Endothelial cell of umbilical vein (primary cell): ENCODE measurements around the gene MGAT5. TPM values are rescaled to one million over a fixed set of nuclear protein-coding genes. Genes with fewer than 3 reads are reported as not detected.

ENCODE experiments used
- BruUV-seq: library from RNA; stranded (reverse); fragments of 400-500 nt; replicated peaks from 2 replicates; lab custom pipeline; 2021; lab: Mats Ljungman, UMichigan
- CTCF ChIA-PET: fragments of 300-600, 350-600 bp; sonication (Branson Sonifier 250); formaldehyde crosslinking; loops from one replicate; lab custom pipeline; 2021; ENCODE audit warnings: antibody characterized with exemption, inconsistent platforms; lab: Charles Lee
- POLR2A ChIA-PET: fragments of 300-600, 350-600 bp; sonication (Branson Sonifier 250); formaldehyde crosslinking; loops from one replicate; lab custom pipeline; 2021; ENCODE audit warnings: antibody characterized with exemption, inconsistent platforms; lab: Charles Lee
- DNase-seq: peaks from one replicate; pipeline ENCODE4 v3.0.0-alpha.2; 2011; ENCODE audit warnings: low read depth, low spot score
- FAIRE-seq: peaks from 2 replicates; lab custom pipeline; 2011; peaks lifted over from hg19 to GRCh38; lab: Jason Lieb, UNC
- H2AFZ ChIP-seq: 2 replicates; pipeline ENCODE4 v1.6.0; 2012; ENCODE audit warnings: low read depth, low read length, control low read depth, inconsistent platforms
- H3K27ac ChIP-seq: 2 replicates; pipeline ENCODE4 v1.5.1; 2011; ENCODE audit warnings: low read depth, mild to moderate bottlenecking, control low read depth, low read length, moderate library complexity; ENCODE audit not compliant: insufficient read depth
- H3K27me3 ChIP-seq, 2 experiments: 2 replicates each; pipeline versions ENCODE4 v1.6.0 to v1.6.1; 2011; ENCODE audit warnings: low read length in 2 of 2, mixed read lengths in 1 of 2; ENCODE audit not compliant: control insufficient read depth in 2 of 2, insufficient read depth in 2 of 2
- H3K36me3 ChIP-seq, 2 experiments: 2 replicates in 1 of 2; 3 replicates in 1 of 2; pipeline ENCODE4 v1.5.1; 2011; ENCODE audit warnings: low read length in 2 of 2, mild to moderate bottlenecking in 1 of 2, moderate library complexity in 1 of 2; ENCODE audit not compliant: control insufficient read depth in 2 of 2, insufficient read depth in 2 of 2; ENCODE audit errors: extremely low read depth in 1 of 2
- H3K4me1 ChIP-seq: 3 replicates; pipeline ENCODE4 v1.5.1; 2011; ENCODE audit warnings: mild to moderate bottlenecking, low read length; ENCODE audit not compliant: control insufficient read depth, insufficient read depth; ENCODE audit errors: extremely low read depth
- H3K4me2 ChIP-seq: 2 replicates; pipeline ENCODE4 v1.6.1; 2011; ENCODE audit warnings: low read length, control low read depth, mixed read lengths; ENCODE audit not compliant: insufficient read depth
- H3K4me3 ChIP-seq, 3 experiments: fragments of 200-600 bp in 1 of 3; sonication (generic), shearing (Covaris generic) in 1 of 3; replicated peaks in 1 of 3; 2 replicates each; pipeline ENCODE4 v1.5.1; 2011 to 2016; ENCODE audit warnings: control low read depth in 3 of 3, low read length in 3 of 3, mild to moderate bottlenecking in 2 of 3, inconsistent platforms in 1 of 3, low read depth in 1 of 3, moderate library complexity in 1 of 3; ENCODE audit not compliant: insufficient read depth in 1 of 3
- H3K79me2 ChIP-seq: 2 replicates; pipeline ENCODE4 v1.6.0; 2012; ENCODE audit warnings: low read length, inconsistent platforms; ENCODE audit not compliant: control insufficient read depth, insufficient read depth
- H3K9ac ChIP-seq: replicated peaks from 2 replicates; pipeline ENCODE3; 2011; ENCODE audit warnings: low read length, control low read depth; ENCODE audit not compliant: insufficient read depth; ENCODE audit errors: extremely low read depth
- H3K9me1 ChIP-seq: replicated peaks from 3 replicates; pipeline ENCODE4 v1.6.0; 2011; ENCODE audit warnings: mild to moderate bottlenecking, low read length; ENCODE audit not compliant: control insufficient read depth, insufficient read depth; ENCODE audit errors: extremely low read depth
- H3K9me3 ChIP-seq: replicated peaks from 2 replicates; pipeline ENCODE4 v1.5.1; 2012; ENCODE audit warnings: low read length, inconsistent platforms; ENCODE audit not compliant: control insufficient read depth, insufficient read depth
- H4K20me1 ChIP-seq: replicated peaks from 2 replicates; pipeline ENCODE3; 2011; ENCODE audit warnings: mild to moderate bottlenecking, low read length; ENCODE audit not compliant: control insufficient read depth, insufficient read depth; ENCODE audit errors: extremely low read depth
- CTCF ChIP-seq, 2 donors: IDR thresholded peaks; 1 replicate in 1 of 2; 2 replicates in 1 of 2; pipeline ENCODE4 v1.5.1; 2011; ENCODE audit warnings: low read length in 2 of 2, mild to moderate bottlenecking in 2 of 2, moderate library complexity in 2 of 2, control low read depth in 1 of 2, inconsistent platforms in 1 of 2, low read depth in 1 of 2; ENCODE audit not compliant: insufficient read depth in 1 of 2; ENCODE audit errors: extremely low read depth in 1 of 2
- EZH2 ChIP-seq: IDR thresholded peaks from 2 replicates; pipeline ENCODE4 v1.6.1; 2012; ENCODE audit warnings: borderline replicate concordance, low read depth, mild to moderate bottlenecking, moderate library complexity, low read length, inconsistent platforms; ENCODE audit not compliant: severe bottlenecking
- FOS ChIP-seq: IDR thresholded peaks from 2 replicates; pipeline ENCODE4 v1.6.1; 2011; ENCODE audit warnings: mild to moderate bottlenecking, low read length, moderate library complexity, borderline replicate concordance; ENCODE audit not compliant: insufficient read depth
- GATA2 ChIP-seq: IDR thresholded peaks from 2 replicates; pipeline ENCODE4 v1.7.0; 2011; ENCODE audit warnings: low read depth, mild to moderate bottlenecking, moderate library complexity, mixed read lengths, low read length; ENCODE audit not compliant: insufficient read length, insufficient read depth
- JUN ChIP-seq: IDR thresholded peaks from 2 replicates; pipeline ENCODE4 v1.6.1; 2011; ENCODE audit warnings: borderline replicate concordance, low read depth; ENCODE audit not compliant: insufficient read length, insufficient read depth
- MAX ChIP-seq: IDR thresholded peaks from 2 replicates; pipeline ENCODE4 v1.6.1; 2011; ENCODE audit not compliant: insufficient read depth, insufficient read length
- MYC ChIP-seq: IDR thresholded peaks from one replicate; pipeline ENCODE4 v1.6.1; 2011; ENCODE audit warnings: mild to moderate bottlenecking, low read depth, low read length
- POLR2A ChIP-seq: IDR thresholded peaks from 2 replicates; pipeline ENCODE4 v1.6.1; 2012; ENCODE audit warnings: low read depth, mild to moderate bottlenecking, control low read depth, low read length
- POLR2AphosphoS5 ChIP-seq: IDR thresholded peaks from 2 replicates; pipeline ENCODE4 v1.6.1; 2012; ENCODE audit warnings: low read depth, mild to moderate bottlenecking, control low read depth, low read length, moderate library complexity; ENCODE audit not compliant: insufficient read depth
- dilution Hi-C: fragments of 300-500 bp; cut with MboI; formaldehyde crosslinking; loops from one replicate; pipeline ENCODE4 v1.15.0; 2019; ENCODE audit warnings: low sequenced_read_pairs; ENCODE audit not compliant: extremely low pct_ligation_motif_present
- intact Hi-C: fragments of 100-400 bp; cut with micrococcal nuclease; formaldehyde crosslinking; loops from one replicate; pipeline ENCODE4 v1.10.0; 2022
- polyA plus RNA-seq, 4 experiments: library from polyadenylated mRNA; depleted of rRNA in 3 of 4; stranded (reverse) in 3 of 4; unstranded in 1 of 4; fragments of >200 nt; gene quantifications; 2 replicates each; pipeline versions ENCODE4 v1.2.1 to v1.2.3, GENCODE V29; 2011 to 2012; ENCODE audit warnings: missing spikeins in 1 of 4
- total RNA-seq: library from RNA; stranded (reverse); gene quantifications from 2 replicates; pipeline ENCODE4 v1.2.3, GENCODE V29; 2021

MGAT5 gene
- total and polyA plus RNA-seq, 2 donors (not counting 3 experiments of a cell fraction or from before 2014, with no cell fraction given): 17.7 to 84.1 TPM

- intact Hi-C loops (no loop called here), dilution Hi-C loops (no loop called here)
- Histone ChIP-seq H3K27me3 (no peaks in the 10 kb centered on the region), H3K9ac (no peak overlapping the region), H3K36me3 (peaks cover 0 to 2% of the 10 kb centered on the region in 2 experiments), H3K9me1 (no peaks in the 10 kb centered on the region), H3K4me2 (no peak overlapping the region), H2AFZ (no peak overlapping the region), H3K4me1 (peaks cover 8% of the 10 kb centered on the region), H3K79me2 (no peaks in the 10 kb centered on the region), H3K4me3 (no peak overlapping the region), H3K9me3 (no peaks in the 10 kb centered on the region), H4K20me1 (no peaks in the 10 kb centered on the region), H3K27ac (no peak overlapping the region)
- POLR2A ChIA-PET: no interaction called here
- TF ChIP-seq JUN: no peak
- CTCF ChIA-PET: interaction anchor here (0.6 to 1.1 kb wide), 2 partner anchors 10 to 106 kb away, joined by 3 read pairs; no protein-coding TSS in a partner anchor
- FAIRE-seq (no peak), DNase-seq (no peak)
- BruUV-seq: no TSS peak
Observed at GRCh38 chr2:134351016-134351415, 97.1 kb downstream of the MGAT5 start.

GRCh38 chr2:134351899-134352298 is 98.0 kb downstream of the MGAT5 start:
- no peak overlapping the region for H3K4me2 ChIP-seq
- no peaks in the 10 kb centered on the region for H3K9me3 ChIP-seq
- no TSS peak for BruUV-seq
- dilution Hi-C loops (no loop called here), intact Hi-C loops (no loop called here)
- H3K9ac ChIP-seq: no peak overlapping the region
- no peak overlapping the region for H2AFZ ChIP-seq
- no peak overlapping the region for H3K27ac ChIP-seq
- no peaks in the 10 kb centered on the region for H3K9me1 ChIP-seq
- H3K4me3 ChIP-seq: no peak overlapping the region
- peaks cover 0 to 2% of the 10 kb centered on the region in 2 experiments for H3K36me3 ChIP-seq
- H3K27me3 ChIP-seq: no peaks in the 10 kb centered on the region
- peaks cover 8% of the 10 kb centered on the region for H3K4me1 ChIP-seq
- DNase-seq (no peak), FAIRE-seq (no peak)
- TF ChIP-seq POLR2A: no peak
- TF ChIP-seq CTCF (IDR thresholded peaks at IDR 0.05; ENCODE audit: extremely low read depth in 1 of 2, insufficient read depth in 1 of 2, low read depth in 1 of 2, low read length in 2 of 2): no peak
- no peak for TF ChIP-seq GATA2
- TF ChIP-seq JUN: no peak
- no peak for TF ChIP-seq MAX
- TF ChIP-seq POLR2AphosphoS5: no peak
- no peak for TF ChIP-seq EZH2
- TF ChIP-seq FOS: no peak
- no peak for TF ChIP-seq MYC
- ChIA-PET CTCF (no interaction called here), POLR2A (no interaction called here)
- no peaks in the 10 kb centered on the region for H4K20me1 ChIP-seq
- no peaks in the 10 kb centered on the region for H3K79me2 ChIP-seq
